ENCODE measurements around the gene PIP4K2A.

DNA sequence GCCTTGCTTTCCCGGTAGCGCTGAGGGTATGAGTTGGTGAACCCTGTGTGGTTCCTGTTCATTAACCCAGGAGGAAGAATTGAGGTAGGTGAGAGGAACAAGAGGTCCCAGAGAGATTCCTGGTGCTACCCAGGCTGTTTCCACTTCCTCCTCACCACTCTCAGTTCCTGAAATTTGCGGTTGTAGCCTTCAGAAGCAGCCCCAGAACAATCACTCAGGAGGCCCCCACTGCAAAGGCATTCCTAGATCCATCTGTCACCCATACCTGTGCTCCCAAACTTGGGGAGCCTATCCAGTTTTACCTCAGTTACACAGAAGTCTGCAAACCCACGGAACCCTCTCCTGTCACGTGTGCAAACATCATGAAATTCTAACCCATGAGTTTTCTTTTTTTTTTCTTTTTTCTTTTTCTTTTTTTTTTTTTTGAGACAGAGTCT lies 9.0 kb upstream of the PIP4K2A start:
- TF ChIP-seq, protein P1, sequence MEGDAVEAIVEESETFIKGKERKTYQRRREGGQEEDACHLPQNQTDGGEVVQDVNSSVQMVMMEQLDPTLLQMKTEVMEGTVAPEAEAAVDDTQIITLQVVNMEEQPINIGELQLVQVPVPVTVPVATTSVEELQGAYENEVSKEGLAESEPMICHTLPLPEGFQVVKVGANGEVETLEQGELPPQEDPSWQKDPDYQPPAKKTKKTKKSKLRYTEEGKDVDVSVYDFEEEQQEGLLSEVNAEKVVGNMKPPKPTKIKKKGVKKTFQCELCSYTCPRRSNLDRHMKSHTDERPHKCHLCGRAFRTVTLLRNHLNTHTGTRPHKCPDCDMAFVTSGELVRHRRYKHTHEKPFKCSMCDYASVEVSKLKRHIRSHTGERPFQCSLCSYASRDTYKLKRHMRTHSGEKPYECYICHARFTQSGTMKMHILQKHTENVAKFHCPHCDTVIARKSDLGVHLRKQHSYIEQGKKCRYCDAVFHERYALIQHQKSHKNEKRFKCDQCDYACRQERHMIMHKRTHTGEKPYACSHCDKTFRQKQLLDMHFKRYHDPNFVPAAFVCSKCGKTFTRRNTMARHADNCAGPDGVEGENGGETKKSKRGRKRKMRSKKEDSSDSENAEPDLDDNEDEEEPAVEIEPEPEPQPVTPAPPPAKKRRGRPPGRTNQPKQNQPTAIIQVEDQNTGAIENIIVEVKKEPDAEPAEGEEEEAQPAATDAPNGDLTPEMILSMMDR (conservative IDR thresholded peaks at IDR 0.05), result no peak
- no peak for TF ChIP-seq EZH2 (IDR thresholded peaks at IDR 0.05; ENCODE audit: low read depth)
